Measurements from ENCODE around the gene DSCAM.

The DSCAM gene

GRCh38 chr21:40652436-40652835, 194.5 kb downstream of the DSCAM start:
- DNase-seq, result no peak

DNA sequence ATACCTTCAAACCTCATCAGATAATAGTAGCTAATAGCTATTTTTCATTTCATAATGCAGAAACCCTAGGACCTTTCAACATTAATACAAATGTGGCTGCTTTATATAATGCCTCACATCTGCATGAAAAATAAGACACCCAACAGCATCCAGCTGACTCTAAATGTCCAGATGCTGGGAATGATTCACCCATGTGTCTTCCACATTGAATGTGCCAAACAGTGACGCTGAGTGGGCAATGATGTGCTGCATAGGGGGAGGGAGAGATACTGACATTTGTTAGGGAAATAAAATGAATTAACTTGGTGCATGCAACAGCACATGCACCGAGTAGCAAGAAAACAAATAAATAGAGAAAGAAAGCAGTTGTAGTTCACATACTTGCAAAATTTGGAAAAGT, 199.3 kb downstream of the DSCAM start:
- DNase-seq, result no peak

DNA sequence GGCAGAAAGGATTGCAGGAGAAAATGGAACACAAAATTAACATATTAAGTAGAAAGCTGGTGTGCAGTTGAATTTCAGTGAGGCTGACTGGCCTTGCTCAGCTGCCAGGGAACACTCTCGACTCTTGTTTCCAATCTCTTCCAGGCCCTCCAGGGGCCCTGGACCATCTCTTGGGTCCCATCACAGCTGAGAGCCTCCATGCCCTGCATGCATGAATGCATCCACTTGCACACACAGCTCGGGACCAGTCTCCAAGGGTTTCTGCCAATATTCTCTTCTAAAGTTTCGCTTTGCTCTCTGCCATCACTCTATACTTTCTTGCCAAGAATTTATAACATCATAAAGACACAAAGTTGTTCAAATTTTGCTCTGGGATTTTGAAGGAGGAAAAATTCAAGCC, 200.3 kb downstream of the DSCAM start:
- DNase-seq, result no peak

GRCh38 chr21:40641042-40641441, 205.9 kb downstream of the DSCAM start:
- no peak for DNase-seq

DNA sequence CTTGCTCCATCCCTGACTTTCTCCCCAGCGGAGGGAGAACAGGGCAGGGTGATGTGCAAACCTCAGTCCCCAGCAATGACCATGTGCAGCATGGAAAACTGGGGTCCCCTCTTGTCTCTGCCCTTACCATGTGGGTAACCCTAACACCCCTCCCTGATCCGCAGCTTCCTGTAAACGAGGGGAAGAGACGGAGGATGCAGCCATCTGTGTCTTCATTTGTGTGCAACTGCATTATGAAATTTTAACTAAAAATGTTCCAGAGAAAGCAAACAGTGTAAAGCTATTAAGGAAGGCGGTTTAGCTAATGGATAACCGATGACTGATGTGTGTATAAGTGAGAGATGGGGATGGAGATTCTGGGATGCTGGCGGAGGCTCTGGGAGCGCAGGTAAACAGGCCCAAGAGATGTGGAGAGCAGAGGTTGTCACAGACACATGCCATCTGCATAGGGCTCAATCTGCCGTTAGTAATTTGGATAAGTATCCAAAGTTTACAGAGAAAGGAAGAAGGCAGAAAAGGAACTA, 206.6 kb downstream of the DSCAM start:
- no peak for DNase-seq

GRCh38 chr21:40639616-40640194, 207.3 kb downstream of the DSCAM start:
- no peak for DNase-seq

- DNase-seq, result no peak
These were observed 208.3 kb downstream of the DSCAM start for GRCh38 chr21:40638466-40639251.

- DNase-seq, result no peak
These were observed 210.9 kb downstream of the DSCAM start for GRCh38 chr21:40636026-40636425.

GRCh38 chr21:40635391-40635790, 211.6 kb downstream of the DSCAM start:
- DNase-seq, result no peak

DNA sequence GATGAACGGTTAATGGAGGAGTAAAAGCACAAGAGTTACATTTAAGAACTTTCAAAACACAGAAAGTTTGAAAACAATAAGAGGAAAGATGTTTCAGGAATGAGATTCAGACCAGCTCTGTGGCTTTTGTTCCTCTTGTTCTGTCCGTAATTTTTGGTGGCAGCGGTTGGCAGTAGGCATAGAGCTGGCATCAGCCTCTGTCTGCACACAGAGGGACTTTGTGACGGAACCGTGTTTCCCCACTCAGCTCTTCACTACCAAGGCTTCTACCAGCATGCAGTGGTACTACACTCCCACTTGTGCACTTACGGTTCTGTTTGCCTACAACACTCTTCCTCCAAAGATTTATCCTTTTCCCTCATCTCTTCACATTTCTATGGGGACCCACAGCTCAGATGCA, 212.8 kb downstream of the DSCAM start:
- no peak for DNase-seq

DNA sequence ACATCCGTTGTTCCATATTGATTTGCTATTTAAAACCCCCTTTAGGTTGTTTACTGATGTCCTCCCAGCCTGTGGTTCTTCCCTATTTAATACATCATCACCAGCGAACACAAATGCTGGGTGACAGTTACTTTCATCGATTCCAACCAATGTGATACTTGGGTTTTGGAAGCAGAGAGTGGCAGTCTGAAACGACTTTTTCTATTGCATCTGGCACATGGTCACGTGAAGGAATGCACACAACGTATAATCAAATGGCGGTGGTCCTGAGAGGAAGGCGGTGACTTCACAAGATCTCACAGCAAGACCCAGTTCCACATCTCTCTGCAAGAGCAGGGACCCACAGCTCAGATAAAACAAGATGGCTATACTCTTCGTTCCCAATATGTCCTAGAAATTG, 213.9 kb downstream of the DSCAM start:
- no peak for DNase-seq

- DNase-seq, result no peak
These were observed 215.7 kb downstream of the DSCAM start for GRCh38 chr21:40631211-40631610.

DNA sequence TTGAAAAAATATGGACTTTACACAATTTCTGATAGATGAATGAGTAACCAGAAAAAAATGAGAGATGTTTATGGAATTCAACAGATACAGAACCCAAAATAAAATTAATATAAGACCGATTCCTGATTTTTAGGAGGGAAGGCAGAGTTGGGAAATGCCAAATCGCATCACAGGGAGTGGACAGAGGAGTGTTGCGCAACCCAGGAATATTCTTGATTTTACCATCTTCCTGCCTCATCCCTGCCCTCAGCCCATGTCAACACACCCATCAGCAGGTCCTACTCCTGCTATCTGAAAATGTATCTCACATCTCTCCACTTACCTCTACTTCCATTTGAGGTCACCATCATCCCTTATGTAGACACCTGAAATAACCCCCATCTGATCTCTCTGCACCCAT, 221.0 kb downstream of the DSCAM start:
- no peak for DNase-seq

DNA sequence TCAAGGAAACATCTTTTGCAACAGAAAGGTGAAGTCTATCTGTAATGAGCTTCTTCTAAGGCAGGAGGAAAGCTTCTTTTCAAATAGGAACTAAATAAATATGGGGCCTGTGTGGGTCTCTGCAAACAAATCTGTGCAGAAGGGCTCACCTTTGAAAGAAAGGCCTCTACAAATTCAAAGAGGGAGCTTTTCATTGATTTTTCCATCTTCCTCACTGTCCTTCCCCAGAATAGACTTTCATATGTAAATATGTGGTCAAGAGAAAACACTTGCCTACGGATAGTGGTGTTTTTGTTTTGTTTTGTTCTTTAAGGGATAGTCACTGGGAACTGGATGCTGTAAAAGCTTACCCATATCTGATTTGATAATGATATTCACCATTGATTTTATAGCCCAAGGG, 223.4 kb downstream of the DSCAM start:
- DNase-seq, result no peak

GRCh38 chr21:40622531-40622930, 224.4 kb downstream of the DSCAM start:
- DNase-seq, result no peak

DNA sequence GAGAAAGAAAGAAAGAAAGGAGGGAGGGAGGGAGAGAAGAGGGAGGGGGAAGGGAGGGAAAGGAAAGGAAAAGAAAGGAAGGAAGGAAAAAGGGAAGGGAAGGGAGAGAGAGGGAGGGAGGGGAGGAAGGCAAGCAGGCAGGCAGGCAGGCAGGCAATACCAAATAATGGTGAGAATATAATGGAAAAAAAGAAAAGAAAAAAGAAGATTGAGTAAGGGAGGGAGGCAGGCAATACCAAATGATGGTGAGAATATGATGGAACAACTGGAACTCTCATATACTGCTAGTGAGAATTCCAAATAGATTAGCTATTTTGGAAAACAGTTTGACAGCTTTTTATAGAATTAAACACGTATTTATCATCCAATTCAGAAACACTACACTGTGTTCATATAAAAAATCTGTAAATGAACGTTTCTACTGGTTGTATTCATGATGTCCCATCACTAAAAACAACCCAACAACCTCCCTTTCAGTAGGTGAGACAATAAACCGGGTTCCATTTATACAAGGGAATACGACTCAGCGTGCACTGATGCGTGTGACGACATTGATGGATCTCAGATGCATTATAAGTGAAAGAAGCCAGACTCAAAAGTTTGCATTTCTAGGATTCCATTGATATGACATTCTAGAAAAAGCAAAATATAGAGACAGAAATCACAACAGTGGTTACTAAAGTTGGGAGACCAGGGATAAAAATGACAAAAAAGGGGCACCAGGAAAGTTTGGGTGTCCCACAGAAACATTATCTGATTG, 226.4 kb downstream of the DSCAM start:
- no peak for DNase-seq

- no peak for DNase-seq
These were observed 228.6 kb downstream of the DSCAM start for GRCh38 chr21:40618191-40618973.

- no peak for DNase-seq
These were observed 230.6 kb downstream of the DSCAM start for GRCh38 chr21:40616377-40616704.

GRCh38 chr21:40615505-40616376, 231.2 kb downstream of the DSCAM start:
- no peak for DNase-seq

- no peak for DNase-seq
These were observed 233.4 kb downstream of the DSCAM start for GRCh38 chr21:40613546-40614030.

GRCh38 chr21:40610345-40610744, 236.6 kb downstream of the DSCAM start:
- DNase-seq, result no peak

DNA sequence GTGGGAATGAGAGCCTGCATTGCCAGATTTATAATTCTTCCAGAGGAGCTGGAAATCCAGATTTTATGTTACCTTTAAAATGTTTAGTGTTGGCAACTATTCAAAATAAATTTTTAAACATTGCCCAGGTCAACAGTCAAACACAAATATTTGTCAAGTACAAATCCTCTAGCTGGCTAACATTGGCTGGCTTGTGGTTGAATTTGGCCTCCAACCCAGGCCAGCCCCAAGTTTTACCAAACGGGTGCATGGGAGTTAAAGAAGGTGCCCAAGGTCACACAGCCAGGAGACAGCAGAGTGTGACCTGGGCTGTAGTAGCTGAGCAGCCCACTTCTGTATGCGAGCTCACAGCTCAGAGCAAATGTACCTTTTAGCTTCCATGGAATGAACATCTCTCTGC, 240.6 kb downstream of the DSCAM start:
- DNase-seq, result no peak

All from NK-92 treated with Interleukin-12 subunit alpha and Interleukin-12 subunit beta, amount 100 ng/mL, for 24 hours (cell line).